ENCODE measurements around the gene NKX2-3. TPM values are rescaled to one million over a fixed set of nuclear protein-coding genes. Genes with fewer than 3 reads are reported as not detected.

NKX2-3 gene
- total RNA-seq, 3 donors from 2014 or later (not counting 1 experiment from before 2014, with no cell fraction given), result not detected

DNA sequence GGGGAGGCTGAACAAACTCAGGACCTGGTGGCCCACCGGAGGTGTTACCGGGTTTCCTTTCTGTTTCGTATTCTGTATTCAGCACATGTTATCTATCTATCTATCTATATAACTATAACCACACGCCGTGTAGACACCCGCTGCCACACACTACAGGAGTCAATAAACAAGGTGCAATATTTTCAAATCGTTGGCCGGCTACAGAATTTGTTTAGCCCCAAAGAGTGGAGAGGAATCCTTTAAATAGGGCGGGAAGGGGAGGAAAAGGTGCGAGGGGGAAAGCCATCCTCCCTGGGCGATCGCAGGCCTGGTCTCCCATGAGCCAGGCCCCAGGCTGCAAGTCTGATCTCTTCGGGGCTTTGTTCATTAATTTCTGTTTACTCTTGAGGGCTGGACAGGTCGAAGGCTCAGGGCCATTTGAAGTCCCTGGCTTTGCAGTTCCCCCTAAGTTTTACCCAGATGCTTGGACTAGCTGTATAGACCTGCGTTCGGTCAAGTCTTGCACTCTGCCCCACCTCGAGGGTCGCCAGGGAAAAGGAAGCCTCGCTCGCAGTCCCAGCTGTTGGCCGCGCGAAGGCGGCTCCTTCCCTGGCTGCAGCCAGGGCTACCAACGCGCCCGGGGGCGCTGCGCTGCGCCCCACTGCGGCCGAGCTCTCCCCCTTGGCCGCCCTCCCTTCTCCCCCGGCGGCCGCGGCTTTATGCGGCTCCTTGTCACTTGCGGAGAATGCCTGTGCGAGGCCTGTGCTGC lies 3.8 kb downstream of the NKX2-3 start:
- H3K4me1 Mint-ChIP-seq, result peaks cover 18 to 21% of the 10 kb centered on the region in 2 donors
- H3K9me3 Mint-ChIP-seq, result no peaks in the 10 kb centered on the region
- H3K27me3 Mint-ChIP-seq (ENCODE audit: low read depth in 2 of 2), result peaks cover 75 to 77% of the 10 kb centered on the region in 2 donors
- peaks cover 27% of the 10 kb centered on the region for H3K4me1 ChIP-seq (ENCODE audit: control insufficient read depth, insufficient read depth, low read length)
- H3K4me3 Mint-ChIP-seq, result peak overlapping the region; percentile 43
- TF ChIP-seq, protein P1, sequence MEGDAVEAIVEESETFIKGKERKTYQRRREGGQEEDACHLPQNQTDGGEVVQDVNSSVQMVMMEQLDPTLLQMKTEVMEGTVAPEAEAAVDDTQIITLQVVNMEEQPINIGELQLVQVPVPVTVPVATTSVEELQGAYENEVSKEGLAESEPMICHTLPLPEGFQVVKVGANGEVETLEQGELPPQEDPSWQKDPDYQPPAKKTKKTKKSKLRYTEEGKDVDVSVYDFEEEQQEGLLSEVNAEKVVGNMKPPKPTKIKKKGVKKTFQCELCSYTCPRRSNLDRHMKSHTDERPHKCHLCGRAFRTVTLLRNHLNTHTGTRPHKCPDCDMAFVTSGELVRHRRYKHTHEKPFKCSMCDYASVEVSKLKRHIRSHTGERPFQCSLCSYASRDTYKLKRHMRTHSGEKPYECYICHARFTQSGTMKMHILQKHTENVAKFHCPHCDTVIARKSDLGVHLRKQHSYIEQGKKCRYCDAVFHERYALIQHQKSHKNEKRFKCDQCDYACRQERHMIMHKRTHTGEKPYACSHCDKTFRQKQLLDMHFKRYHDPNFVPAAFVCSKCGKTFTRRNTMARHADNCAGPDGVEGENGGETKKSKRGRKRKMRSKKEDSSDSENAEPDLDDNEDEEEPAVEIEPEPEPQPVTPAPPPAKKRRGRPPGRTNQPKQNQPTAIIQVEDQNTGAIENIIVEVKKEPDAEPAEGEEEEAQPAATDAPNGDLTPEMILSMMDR (IDR thresholded peaks at IDR 0.05), result no peak
- H3K27me3 ChIP-seq (ENCODE audit: control insufficient read depth, insufficient read depth, low read length), result peaks cover 58% of the 10 kb centered on the region
- H3K27ac Mint-ChIP-seq, result no peak overlapping the region
- no peaks in the 10 kb centered on the region for H3K36me3 ChIP-seq (ENCODE audit: control insufficient read depth, insufficient read depth, low read length)
- no peak overlapping the region for H3K27ac ChIP-seq (ENCODE audit: low read length)
- intact Hi-C loops (cut with micrococcal nuclease), result no loop called here
- ATAC-seq, result no peak
- H3K4me3 ChIP-seq (ENCODE audit: low read length), result no peak overlapping the region
- WGBS (ENCODE audit: insufficient coverage), result 11% methylated on average over 40 of the region's 40 CpGs
- no peaks in the 10 kb centered on the region for H3K9me3 ChIP-seq (ENCODE audit: control insufficient read depth, insufficient read depth, low read length)
- DNase-seq, result no peak
- no peaks in the 10 kb centered on the region for H3K36me3 Mint-ChIP-seq

DNA sequence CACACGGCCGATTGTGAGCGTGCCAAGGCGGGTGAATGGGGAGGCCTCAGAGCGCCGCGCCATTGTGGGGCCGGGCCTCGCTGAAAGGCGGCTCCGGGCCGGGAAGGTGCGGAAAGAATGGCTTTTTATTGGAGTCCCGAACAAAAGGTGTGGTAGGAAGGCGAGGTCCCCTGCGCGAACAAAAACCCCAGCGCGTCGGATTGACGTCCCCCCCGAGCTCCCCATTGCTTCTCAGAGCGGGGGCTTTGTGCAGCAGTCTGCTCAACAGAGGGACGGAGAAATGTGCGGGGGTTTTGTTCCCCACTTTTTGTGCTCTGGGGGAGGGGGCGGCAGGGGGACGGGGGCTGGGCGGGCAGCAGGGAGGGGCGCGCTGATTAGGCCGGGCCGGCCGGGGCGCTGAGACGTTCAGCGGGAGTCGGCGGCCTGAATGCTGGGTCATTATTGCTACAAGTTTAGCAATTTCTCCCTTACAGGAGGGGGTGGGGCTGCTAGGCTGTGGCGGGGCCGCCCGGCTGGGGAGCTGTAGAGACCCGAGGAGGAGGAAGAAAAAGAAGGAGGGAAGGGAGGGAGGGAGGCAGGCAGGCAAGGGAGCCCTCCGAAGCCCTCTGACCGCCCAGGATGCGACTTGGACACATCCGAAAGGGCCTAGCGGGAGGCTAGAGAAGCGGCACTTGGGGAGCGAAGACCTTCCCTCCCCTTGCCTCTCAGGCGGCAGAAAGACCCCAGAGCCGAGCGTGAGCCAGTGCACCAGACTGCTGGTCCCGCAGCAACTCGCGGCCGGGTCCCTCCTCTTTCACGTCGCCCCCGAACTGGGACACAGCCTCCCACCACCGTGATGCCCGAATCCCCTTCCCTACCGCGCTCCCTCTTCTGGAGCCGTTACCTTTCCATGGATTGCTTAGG lies 4.6 kb downstream of the NKX2-3 start:
- H3K9me3 ChIP-seq (ENCODE audit: control insufficient read depth, insufficient read depth, low read length), result no peaks in the 10 kb centered on the region
- no peaks in the 10 kb centered on the region for H3K36me3 Mint-ChIP-seq
- WGBS (ENCODE audit: insufficient coverage), result 20% methylated on average over 63 of the region's 64 CpGs
- ATAC-seq, result no peak
- H3K4me1 ChIP-seq (ENCODE audit: control insufficient read depth, insufficient read depth, low read length), result peaks cover 24% of the 10 kb centered on the region
- DNase-seq, result no peak
- peaks cover 12 to 15% of the 10 kb centered on the region in 2 donors for H3K4me1 Mint-ChIP-seq
- intact Hi-C loops (cut with micrococcal nuclease), result no loop called here
- H3K9me3 Mint-ChIP-seq, result no peaks in the 10 kb centered on the region
- H3K36me3 ChIP-seq (ENCODE audit: control insufficient read depth, insufficient read depth, low read length), result no peaks in the 10 kb centered on the region
- no peak overlapping the region for H3K27ac ChIP-seq (ENCODE audit: low read length)
- no peak overlapping the region for H3K4me3 ChIP-seq (ENCODE audit: low read length)
- H3K27ac Mint-ChIP-seq, result no peak overlapping the region
- TF ChIP-seq, protein P1 (IDR thresholded peaks at IDR 0.05), result no peak
- no peak overlapping the region for H3K4me3 Mint-ChIP-seq
- H3K27me3 Mint-ChIP-seq (ENCODE audit: low read depth in 2 of 2), result peaks cover 69 to 74% of the 10 kb centered on the region in 2 donors
- peaks cover 53% of the 10 kb centered on the region for H3K27me3 ChIP-seq (ENCODE audit: control insufficient read depth, insufficient read depth, low read length)

DNA sequence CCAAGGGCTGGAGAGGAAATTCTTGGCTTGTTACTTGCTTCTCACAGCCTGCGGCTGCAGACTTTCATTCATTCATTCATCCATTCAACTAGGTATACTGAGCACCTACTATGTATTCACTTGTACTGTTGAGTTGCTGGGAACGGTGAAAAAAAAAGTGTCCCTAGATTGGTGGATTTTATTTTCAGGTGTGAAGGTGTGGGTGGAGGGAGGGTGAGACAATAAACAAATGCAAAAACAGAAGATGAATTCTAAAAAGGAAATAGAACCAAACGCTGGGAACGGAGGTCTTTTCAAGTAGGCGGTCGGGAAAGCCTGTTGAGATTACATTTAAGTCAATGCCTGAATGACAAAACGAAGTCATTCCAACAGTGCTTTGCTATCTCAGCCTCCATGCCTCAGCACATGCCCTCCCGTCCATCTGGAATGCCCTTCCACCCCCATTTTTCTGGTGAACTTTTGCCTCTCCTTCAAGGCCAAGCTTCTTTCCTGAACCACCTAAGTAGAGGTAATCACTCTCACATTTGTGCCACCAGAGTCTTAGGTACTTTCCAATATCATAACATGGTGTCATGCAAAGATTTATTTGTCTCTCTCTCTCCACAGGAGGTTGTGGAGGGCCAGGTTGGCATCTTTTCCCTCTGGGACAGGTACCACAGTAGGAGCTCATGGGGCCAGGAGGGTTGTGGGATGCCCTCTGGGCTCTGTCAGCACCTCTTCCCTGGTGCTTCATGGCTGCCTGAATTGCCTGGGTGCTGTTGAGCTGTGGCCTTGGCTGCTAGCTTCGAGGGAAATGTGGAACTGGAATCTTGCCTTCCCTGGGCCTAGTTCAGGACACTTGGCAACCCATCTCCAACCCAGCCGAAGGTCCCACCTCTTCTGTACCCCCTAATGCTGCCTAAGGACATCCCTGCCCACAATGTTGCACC lies 5.5 kb downstream of the NKX2-3 start:
- peaks cover 5 to 7% of the 10 kb centered on the region in 2 donors for H3K4me1 Mint-ChIP-seq
- no peaks in the 10 kb centered on the region for H3K9me3 ChIP-seq (ENCODE audit: control insufficient read depth, insufficient read depth, low read length)
- intact Hi-C loops (cut with micrococcal nuclease), result no loop called here
- no peak overlapping the region for H3K27ac Mint-ChIP-seq
- no peaks in the 10 kb centered on the region for H3K36me3 ChIP-seq (ENCODE audit: control insufficient read depth, insufficient read depth, low read length)
- ATAC-seq (no peak), DNase-seq (no peak)
- H3K27ac ChIP-seq (ENCODE audit: low read length), result no peak overlapping the region
- peaks cover 15% of the 10 kb centered on the region for H3K4me1 ChIP-seq (ENCODE audit: control insufficient read depth, insufficient read depth, low read length)
- H3K4me3 Mint-ChIP-seq, result no peak overlapping the region
- TF ChIP-seq, protein P1 (IDR thresholded peaks at IDR 0.05), result no peak
- H3K4me3 ChIP-seq (ENCODE audit: low read length), result no peak overlapping the region
- H3K9me3 Mint-ChIP-seq, result no peaks in the 10 kb centered on the region
- no peaks in the 10 kb centered on the region for H3K36me3 Mint-ChIP-seq
- peaks cover 68 to 72% of the 10 kb centered on the region in 2 donors for H3K27me3 Mint-ChIP-seq (ENCODE audit: low read depth in 2 of 2)
- 85% methylated on average over 10 of the region's 10 CpGs for WGBS (ENCODE audit: insufficient coverage)
- H3K27me3 ChIP-seq (ENCODE audit: control insufficient read depth, insufficient read depth, low read length), result peaks cover 44% of the 10 kb centered on the region
